Smooth muscle cell of the umbilical artery (primary cell): Measurements from ENCODE around the gene TUBG1. TPM values are rescaled to one million over a fixed set of nuclear protein-coding genes. Genes with fewer than 3 reads are reported as not detected.

Experiments
- total RNA-seq: library from RNA; depleted of rRNA; stranded (reverse); fragments of >200 nt; gene quantifications from 2 replicates; pipeline ENCODE4 v1.2.3, GENCODE V29; 2014

Gene TUBG1
- total RNA-seq = 12.5 and 43.9 TPM in 2 replicates

GRCh38 chr17:42609182-42609813 lies at the start of gene TUBG1, which contains the start of gene RETREG3:
TSS of gene TUBG1 (plus strand) at chr17:42609683. CDS start at chr17:42609738, 55 bp downstream.
TSS of gene RETREG3 (minus strand) at chr17:42609374. CDS start at chr17:42609324, 50 bp downstream.

GRCh38 chr17:42561897-42562387 lies 47.5 kb upstream of the TUBG1 start, which contains the start of gene COASY:
TSS of gene COASY (plus strand) at chr17:42562148. CDS start at chr17:42562623, 475 bp downstream.

GRCh38 chr17:42566883-42567573 lies 42.5 kb upstream of the TUBG1 start, which contains the start of gene MLX:
TSS of gene MLX (plus strand) at chr17:42567100. CDS start at chr17:42567125, 25 bp downstream.

GRCh38 chr17:42577532-42578281 lies 31.8 kb upstream of the TUBG1 start, which contains the start of gene PSMC3IP:
TSS of gene PSMC3IP (minus strand) at chr17:42577729. CDS start at chr17:42577686, 43 bp downstream.

GRCh38 chr17:42659079-42659931 lies 49.8 kb downstream of the TUBG1 start, which contains the start of gene TUBG2:
TSS of gene TUBG2 (plus strand) at chr17:42659284. CDS start at chr17:42659504, 220 bp downstream.

Other genes starting within 250 kb of the TUBG1 start
- 105 and 140 TPM in 2 replicates for gene STAT3, start 221.2 kb upstream of the TUBG1 start, total RNA-seq
- gene CAVIN1, start 186.4 kb upstream of the TUBG1 start, total RNA-seq = 374 and 587 TPM in 2 replicates
- gene ATP6V0A1, start 150.8 kb upstream of the TUBG1 start, total RNA-seq = 53.4 and 68.0 TPM in 2 replicates
- gene NAGLU, start 73.4 kb upstream of the TUBG1 start, total RNA-seq = 36.4 and 63.2 TPM in 2 replicates
- gene HSD17B1, start 56.8 kb upstream of the TUBG1 start, total RNA-seq = 0.88 and 1.5 TPM in 2 replicates
- gene COASY, start 47.5 kb upstream of the TUBG1 start, total RNA-seq = 13.1 and 26.4 TPM in 2 replicates
- 33.7 and 34.4 TPM in 2 replicates for gene MLX, start 42.6 kb upstream of the TUBG1 start, total RNA-seq
- 0.89 and 5.2 TPM in 2 replicates for gene PSMC3IP, start 32.0 kb upstream of the TUBG1 start, total RNA-seq
- gene RETREG3, start 309 bp upstream of the TUBG1 start, total RNA-seq = 37.1 and 47.5 TPM in 2 replicates
- 11.9 and 13.2 TPM in 2 replicates for gene TUBG2, start 49.6 kb downstream of the TUBG1 start, total RNA-seq
- 8.9 and 11.6 TPM in 2 replicates for gene PLEKHH3, start 67.3 kb downstream of the TUBG1 start, total RNA-seq
- gene CCR10, start 72.2 kb downstream of the TUBG1 start, total RNA-seq = 1.8 and 2.5 TPM in 2 replicates
- gene CNTNAP1, start 72.8 kb downstream of the TUBG1 start, total RNA-seq = 24.9 and 52.4 TPM in 2 replicates
- 12.5 and 15.1 TPM in 2 replicates for gene EZH1, start 135.4 kb downstream of the TUBG1 start, total RNA-seq
- not detected in 2 replicates for gene RAMP2, start 151.5 kb downstream of the TUBG1 start, total RNA-seq
- gene VPS25, start 163.8 kb downstream of the TUBG1 start, total RNA-seq = 46.7 and 67.1 TPM in 2 replicates
- 1.5 and 5.3 TPM in 2 replicates for gene WNK4, start 170.9 kb downstream of the TUBG1 start, total RNA-seq
- gene COA3, start 189.0 kb downstream of the TUBG1 start, total RNA-seq = 32.8 and 53.2 TPM in 2 replicates
- 0.05 TPM in 1 of 2 replicates, not detected in the other for gene CNTD1, start 189.2 kb downstream of the TUBG1 start, total RNA-seq
- gene BECN1, start 214.6 kb downstream of the TUBG1 start, total RNA-seq = 95.9 and 96.8 TPM in 2 replicates
- 63.0 and 106 TPM in 2 replicates for gene PSME3, start 223.7 kb downstream of the TUBG1 start, total RNA-seq
- gene AOC2, start 234.9 kb downstream of the TUBG1 start, total RNA-seq = 0.59 and 0.69 TPM in 2 replicates
- gene AOC3, start 241.5 kb downstream of the TUBG1 start, total RNA-seq = 0.14 and 0.30 TPM in 2 replicates